ENCODE measurements around the gene SP140L. TPM values are rescaled to one million over a fixed set of nuclear protein-coding genes. Genes with fewer than 3 reads are reported as not detected.
"Not testable (repeated sequence)": the region's sequence is repeated elsewhere in the genome, so short reads cannot be mapped to it uniquely, and the experiment has no call there.

Gene SP140L
- 10 to 100 TPM in 2 of 4 donors, 1 to 10 TPM in 2; 8.9 to 13.5 (median 11.2) TPM for polyA plus RNA-seq (ENCODE audit: insufficient read length in 4 of 4)

DNA sequence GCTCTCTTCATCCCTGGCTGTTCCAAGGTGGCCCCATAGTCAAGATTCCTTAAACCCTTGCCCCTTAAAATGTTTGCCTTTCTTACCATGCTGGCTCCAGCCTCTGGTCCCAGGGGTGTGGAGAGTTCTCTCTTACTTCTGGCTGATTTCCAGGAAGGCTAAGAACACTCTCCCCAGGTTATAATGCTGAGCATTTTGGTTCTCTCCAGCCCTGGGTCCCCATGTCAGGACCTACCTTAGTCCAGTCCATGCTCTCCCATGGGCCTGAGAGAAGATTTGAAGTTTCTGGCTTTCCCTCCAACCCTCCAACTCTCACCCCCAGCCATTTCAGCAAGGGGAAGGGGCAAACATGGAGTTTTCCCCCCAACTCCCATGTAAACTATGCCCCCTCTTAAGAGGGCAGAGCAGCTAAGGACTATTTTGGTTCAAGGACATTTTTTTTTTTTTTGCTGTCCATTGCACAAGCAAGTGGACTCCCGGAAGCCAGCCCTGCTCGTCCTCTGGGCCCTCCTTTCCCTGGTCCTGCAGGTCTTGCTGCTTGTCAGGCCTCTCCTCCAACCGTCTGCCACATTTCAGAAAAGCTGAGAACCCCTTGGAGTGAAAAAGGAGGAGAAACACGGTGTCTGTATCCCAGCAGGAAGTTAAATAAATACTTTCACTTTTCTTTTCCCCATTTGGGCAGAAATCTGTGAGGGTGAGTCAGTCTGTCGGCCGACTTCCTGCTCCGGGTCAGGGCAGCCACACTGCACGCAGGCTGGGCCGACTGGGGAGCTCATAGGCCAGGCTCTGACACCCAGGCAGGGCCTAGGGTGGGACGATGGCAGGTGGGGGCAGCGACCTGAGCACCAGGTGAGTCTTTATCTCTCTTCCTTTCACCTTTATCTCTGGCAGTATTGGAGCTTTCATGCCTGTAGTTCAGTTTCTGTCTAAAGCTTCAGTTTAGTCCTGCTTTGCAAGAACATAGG lies at the start of gene SP140L:
SP140L (plus strand) TSS at position 741 of the 965 bp plus-strand sequence; CDS start at position 818, 77 bp downstream.
- peak in 1 of 4 donors; percentile 26 for DNase-seq (ENCODE audit: low read depth in 4 of 4, low spot score in 2 of 4)

DNA sequence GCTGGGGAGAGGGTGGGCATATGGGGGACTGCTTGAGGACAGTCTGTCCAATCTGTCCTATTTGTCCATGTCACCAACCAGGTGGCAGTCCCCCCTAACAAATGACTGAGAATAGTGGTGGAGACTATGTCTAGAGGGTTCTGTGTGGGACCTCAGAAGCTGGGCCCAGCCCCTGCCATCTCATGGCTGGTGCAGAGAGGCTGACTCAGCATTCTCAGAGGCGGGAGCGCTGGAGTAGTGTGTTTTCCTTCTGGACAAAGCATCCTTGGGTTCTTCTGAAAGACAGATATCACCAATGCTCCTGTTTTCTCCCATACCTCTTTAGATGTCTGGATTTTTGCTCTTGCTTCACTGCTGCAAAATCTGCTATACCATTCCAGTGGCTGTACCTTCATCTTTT lies 44.1 kb upstream of the SP140L start:
- no peak for DNase-seq (ENCODE audit: low read depth in 4 of 4, low spot score in 2 of 4)

DNA sequence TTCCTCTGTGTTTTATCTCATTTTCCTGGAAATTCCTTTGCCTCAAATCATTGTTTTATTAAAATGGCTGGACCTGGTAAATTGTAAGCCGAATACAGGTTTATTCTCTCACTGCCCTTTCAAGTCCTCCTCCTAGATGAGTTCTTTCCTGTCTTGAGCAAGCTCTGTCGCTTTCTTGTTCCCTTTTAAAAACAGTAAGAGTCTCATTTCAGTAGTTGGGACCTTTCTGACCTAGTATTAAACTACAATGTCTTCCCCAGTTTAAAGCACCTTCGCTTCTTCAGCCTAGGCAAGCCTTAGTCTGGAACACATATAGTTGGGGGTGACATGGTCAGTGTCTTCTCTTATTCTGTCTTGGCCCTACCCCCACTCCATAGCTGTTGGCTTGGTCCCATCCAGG lies 40.9 kb upstream of the SP140L start:
- no peak for DNase-seq (ENCODE audit: low read depth in 4 of 4, low spot score in 2 of 4)

DNA sequence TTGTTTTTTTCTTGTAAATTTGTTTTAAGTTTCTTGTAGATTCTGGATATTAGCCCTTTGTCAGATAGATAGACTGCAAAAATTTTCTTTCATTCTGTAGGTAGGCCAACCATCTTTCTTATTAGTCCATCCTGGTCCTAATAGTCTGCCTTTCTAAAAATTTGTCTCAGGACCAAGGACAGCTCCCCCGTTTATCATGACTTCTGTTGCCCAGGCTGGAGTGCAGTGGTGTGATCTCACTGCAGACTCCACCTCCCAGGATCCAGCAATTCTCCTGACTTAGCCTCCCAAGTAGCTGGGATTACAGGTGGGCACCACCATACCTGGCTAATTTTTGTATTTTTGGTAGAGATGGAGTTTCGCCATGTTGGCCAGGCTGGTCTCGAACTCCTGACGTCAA lies 37.7 kb upstream of the SP140L start:
- peak in 1 of 4 donors; percentile 2 for DNase-seq (ENCODE audit: low read depth in 4 of 4, low spot score in 2 of 4)

DNA sequence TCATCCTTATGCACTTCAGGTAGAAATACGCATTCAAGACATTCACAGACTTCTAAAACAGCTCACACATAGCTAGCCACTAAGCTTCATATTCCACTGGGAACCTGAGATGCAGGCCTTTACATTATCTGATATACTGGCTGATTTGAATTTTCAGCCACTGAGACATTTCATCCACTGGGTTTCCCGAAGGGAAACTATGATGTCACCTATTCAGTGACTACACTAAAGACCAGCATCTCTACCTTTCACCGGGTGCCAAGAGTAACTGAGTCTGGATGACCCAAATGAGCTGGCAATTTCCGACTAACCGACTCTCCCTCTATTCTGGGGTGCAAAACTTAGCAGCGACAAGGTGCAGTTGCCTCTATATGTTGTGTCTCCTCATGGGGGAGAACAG lies 31.8 kb upstream of the SP140L start:
- DNase-seq (ENCODE audit: low read depth in 4 of 4, low spot score in 2 of 4), result no peak

DNA sequence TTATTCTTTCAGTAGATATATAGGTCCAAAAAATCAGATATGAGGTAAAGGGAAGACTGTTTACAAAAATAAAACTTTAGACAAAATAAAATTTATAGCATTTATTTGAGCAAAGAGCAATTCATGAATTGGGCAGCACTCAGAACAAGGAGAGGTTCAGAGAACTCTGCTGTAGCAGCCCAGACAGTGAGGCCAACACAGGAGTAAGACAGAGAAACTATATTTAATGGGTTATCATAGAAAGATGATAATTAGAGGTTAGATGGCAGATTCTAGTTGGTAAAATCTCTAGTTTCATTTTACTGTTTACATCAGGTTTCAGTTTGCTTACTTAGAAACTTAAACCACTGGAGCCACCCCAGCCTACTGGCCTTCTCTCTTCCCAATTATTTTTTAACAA lies 30.1 kb upstream of the SP140L start:
- no peak for DNase-seq (ENCODE audit: low read depth in 4 of 4, low spot score in 2 of 4)

DNA sequence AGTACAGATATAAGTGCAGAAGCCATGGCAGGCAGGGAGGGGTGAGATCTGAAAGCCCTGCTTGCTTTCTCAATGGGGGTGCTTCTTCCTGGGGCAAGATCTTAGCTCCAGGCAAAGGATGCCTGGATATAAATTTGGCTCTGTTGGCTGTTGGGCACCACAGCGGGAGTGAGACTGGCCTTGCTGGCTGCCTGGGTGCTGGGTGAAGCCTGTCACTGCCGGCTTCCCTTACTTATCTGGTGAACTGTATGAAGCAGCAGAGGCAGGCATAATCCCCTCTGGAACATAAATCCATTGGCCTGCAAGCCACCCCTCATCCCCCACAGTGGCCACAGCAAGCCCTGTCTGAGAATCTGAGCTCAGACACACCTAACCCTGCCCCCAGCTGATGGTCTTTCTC lies 27.4 kb upstream of the SP140L start:
- DNase-seq (ENCODE audit: low read depth in 4 of 4, low spot score in 2 of 4), result no peak

DNA sequence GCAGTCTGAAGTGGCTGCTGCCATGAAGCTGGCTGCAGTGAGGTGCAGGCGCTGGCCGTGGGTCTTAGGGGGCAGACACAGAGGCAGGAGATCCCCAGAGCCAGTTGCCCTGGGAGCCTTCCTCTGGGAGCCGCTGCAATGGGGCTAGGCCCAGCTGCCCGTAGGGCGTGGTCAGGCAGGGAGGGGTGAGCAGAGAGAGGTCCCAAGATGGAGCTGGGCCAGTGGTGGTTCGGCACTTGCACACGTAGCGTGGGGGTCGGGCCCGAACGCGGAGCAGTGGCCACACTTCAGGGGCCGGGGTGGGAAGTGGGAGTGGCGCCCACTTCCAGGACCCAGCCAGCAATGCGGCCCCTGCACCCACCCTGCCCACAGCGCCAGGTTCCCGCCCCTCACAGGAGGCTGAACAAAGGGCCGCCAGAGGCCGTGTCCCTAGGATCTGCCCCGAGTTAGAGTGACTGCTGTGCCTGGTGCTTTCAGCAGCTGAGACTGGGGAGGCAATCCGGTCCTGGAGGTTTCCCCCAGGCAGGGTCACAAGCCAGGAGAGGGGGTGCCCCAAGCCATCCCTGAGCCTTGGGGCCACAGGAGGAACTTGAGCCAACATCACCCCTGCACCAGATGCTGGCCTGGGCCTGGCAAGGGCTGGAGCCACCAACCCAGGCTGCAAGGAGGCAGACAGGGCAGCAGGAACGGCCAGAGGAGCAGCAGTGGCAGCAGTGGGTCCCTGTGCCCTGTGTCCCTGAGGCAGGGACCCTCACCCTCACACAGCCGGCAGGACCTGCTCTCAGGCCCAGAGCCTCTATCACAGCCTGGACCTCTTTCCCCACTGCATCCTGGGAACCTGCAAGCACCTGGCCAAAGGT lies 21.3 kb upstream of the SP140L start:
- DNase-seq (ENCODE audit: low read depth in 4 of 4, low spot score in 2 of 4), result no peak

DNA sequence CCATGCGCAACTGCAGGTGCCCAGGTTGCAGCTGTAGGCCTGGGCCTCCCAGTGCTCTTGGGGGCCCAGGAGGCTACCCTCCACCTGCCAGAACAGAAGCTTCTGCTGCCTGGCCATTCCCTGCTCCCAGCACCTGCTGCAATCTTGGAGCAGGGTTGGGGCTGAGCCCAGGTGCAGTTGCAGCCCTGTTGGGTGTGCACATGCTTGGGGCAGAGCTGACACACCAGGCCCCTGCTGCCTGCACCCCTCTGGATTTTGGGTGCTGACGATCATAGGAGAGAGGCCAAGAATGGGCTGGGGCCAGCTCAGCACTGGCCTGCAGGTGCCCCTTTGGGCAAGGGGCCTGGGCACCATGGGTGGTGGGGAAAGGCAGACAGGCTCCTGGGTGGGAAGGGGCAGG lies 20.5 kb upstream of the SP140L start:
- no peak for DNase-seq (ENCODE audit: low read depth in 4 of 4, low spot score in 2 of 4)

DNA sequence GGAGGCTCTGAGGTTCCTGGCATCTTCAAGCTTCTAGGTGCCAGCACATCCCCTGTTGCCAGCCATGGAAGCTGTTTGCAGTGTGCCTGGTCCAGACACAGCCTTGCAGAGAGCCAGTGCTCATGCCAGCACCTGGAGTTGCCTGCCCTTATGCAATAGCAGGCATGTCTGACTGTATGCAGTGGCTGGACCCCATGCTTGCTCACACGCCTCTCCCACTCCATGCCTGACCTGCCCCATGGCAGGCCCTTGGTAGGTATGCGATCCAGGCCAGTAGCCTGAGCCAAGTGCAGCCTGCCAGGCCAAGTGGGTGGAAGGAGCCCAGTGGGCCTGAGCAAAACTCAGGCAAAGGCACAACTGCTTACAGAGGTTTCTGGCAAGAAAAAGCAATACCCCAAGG lies 19.5 kb upstream of the SP140L start:
- no peak for DNase-seq (ENCODE audit: low read depth in 4 of 4, low spot score in 2 of 4)

DNA sequence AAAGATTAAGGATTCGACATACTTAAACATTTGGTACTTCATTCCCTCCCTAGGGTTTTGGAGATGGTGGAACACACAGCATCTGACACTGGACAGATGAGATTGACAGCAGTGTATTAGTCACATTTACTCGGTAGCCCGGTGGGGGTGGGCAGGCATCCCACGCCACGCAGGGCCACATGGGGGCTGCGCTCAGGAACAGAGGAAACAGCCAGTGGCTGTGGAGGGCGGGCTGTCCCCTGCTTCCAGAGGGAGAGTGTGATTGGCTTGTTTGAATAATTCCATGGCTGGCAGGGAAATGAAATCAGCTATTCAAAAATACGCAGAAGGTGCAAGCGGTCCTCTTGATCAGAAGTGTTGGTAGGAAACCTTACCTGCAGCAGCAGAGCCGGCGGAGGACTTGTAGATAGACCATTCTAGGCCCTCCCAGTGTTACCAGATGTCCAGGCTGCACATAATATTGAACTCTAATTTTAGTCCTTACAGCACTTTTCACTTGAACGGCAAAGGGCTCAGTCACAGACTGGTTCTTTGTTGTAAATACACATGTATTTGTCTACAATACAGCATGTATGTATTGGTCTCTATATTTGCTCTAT lies 18.5 kb upstream of the SP140L start:
- no peak for DNase-seq (ENCODE audit: low read depth in 4 of 4, low spot score in 2 of 4)

DNA sequence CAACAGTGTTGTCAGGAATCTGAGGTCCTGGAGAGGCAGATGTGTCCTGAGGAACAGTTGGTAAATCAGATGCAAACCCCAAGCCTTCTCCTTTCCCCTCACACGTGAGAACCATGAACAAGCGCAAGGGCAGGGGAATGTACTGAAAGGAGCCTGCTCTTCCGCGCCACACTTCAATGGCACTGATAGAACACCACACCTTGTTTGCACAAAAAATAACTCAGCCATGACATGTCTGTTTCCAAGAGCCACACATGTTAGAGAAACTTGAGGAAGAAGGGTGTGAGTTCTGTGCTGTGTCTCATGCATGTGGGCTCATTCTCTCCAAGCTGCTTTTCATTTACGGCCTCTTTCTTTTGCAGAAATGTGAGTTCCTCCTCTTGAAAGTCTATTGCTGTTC lies 16.2 kb upstream of the SP140L start:
- not testable (repeated sequence) for DNase-seq (ENCODE audit: low read depth in 4 of 4, low spot score in 2 of 4)

DNA sequence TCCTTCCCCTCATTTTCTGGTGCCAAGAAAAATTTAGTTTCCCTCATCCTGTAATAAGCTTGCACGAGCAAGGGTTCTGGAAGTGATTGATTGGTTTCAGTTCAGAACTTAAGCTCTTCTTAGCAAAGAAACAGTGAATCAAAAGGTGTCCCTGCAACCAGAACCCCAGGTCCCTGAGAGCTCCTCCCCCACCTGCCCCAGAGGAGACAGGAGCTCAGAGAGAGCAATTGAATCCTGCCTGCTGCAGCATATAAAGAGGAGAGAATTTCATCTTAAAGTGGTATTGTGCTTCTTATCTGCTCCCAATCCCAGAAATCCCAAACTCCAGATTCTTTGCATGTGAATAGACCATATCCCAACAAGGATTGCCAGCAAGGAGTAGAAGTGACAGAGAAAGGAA lies 15.4 kb upstream of the SP140L start:
- DNase-seq (ENCODE audit: low read depth in 4 of 4, low spot score in 2 of 4), result not testable (repeated sequence)

DNA sequence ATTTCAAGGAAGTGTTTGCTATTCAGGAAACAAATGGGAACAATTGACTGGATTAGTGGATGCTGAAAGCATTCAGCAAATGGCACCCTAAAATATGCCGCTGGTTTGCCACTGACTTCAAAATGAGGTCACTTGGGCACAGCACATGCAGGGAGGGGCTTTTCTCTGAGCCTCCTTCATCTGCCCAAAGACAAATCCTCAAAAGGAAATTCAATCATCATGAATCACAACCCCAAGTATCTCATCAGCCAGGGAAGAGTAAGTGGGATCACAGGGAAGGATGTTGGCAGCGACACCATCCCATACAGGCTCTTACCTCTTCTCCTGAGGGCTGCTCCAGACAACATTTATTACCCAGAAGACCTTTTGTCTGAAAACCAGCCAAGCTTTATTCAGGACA lies 14.4 kb upstream of the SP140L start:
- no peak for DNase-seq (ENCODE audit: low read depth in 4 of 4, low spot score in 2 of 4)

DNA sequence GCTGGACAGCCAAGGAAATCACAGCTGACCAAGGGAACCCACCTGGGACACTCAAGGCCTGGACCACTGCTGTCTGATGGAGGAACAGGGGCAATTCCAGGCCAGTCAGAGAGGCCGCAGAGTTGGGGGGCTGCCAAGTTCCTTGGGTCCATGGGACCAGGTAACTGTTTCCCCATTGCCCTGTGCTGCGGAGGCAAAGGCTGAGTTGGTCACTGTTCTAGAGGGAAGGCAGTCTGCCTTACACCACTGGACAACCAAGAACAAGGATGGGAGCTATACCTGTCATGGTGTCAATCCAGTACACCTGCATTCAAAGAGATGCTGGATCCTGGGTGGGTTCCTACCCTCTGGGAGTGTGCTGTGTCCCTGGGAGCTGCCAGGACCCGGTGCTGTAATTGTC lies 9.6 kb upstream of the SP140L start:
- DNase-seq (ENCODE audit: low read depth in 4 of 4, low spot score in 2 of 4), result no peak

DNA sequence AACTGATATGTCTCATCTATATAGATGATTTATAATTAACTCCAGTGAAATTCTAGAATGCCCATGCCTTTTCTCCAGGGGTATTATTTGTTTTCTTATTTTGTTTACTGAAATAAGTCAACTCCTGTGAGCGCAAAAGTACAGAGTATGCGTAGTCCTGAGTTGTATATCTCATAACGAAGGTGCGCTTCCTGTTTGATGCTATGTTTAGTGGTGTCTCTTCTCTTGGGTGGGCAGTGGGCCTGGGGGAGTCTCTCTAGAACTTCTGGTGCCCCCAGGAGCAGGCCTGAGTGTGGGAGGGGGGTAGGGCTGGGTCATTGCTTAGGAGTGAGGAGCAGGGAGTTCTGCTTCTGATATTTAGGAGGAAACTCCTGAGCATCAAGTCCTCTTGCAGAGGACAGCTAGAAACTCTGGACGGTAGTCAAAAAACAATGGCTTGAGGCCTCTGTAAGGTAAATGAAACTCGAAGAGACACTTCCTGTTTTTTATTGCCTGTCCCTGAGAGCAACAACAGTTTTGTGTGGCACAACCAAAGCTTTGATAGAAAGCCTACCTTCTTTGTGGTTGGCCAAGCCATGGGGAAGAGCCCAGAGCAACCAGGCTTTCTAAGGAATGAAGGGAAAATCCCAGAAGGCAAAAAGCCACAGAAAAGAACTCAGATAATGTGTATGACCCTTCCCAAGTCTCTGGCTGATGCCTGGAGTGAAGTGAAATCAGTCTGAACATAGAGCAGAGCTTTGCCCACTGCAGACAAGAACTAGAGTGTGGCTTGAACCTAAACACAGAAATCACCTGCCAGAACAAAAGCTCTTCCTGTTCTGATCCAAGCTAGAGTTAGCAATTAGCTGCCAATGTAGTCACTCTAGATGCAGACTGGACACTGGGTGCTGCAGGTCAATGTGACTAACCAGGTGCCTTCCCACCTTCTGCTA lies 8.5 kb upstream of the SP140L start:
- no peak for DNase-seq (ENCODE audit: low read depth in 4 of 4, low spot score in 2 of 4)

DNA sequence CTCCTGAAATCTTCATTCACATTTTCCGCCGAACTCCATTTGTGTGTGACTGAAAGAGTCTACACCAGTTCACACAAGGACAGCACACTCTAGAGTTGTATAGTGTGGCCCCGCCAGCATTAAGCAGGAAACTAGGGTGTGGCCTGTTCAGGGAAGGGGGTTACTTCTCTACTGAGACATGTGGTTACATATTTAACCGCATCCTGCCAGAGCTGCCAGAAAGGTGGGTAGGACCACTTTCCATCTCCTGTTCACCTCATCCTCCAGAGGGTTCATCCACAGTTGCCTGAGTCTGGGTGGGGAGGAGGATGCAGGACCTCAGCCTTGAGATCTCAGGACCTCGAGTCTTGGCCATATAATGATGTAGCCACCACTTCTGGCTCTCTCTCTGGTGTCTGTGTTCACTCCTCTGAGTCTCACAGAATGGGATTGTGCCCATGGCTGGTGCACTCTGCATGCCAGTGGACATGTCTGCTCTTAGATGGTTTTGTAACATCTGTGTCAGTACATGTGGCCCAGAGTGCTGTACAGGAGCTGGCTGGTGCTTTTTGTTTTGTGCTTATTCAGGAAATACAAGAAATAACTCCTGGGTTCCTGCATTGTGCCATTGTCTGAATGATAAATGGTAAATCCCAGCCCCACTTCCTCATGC lies 7.7 kb upstream of the SP140L start:
- DNase-seq (ENCODE audit: low read depth in 4 of 4, low spot score in 2 of 4), result no peak

DNA sequence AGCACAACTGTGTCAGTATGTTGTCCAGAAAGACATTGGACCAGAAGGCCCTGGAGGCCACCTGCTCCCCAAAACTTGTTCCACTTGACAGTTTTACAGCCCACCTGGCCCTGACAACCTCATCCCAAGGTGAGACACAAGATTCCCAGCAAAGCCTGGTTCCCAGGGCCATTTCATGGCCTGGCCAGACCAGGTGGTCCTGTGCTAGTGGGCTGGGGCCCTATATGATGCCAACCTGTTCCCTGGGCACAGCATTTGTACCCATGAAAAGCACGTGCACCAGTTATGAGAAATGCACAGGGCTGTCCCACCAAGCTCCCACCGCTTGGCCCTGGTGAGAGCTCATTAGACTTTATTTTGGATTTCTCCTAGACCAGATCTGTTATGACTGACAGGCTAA lies 6.0 kb upstream of the SP140L start:
- DNase-seq (ENCODE audit: low read depth in 4 of 4, low spot score in 2 of 4), result no peak

Measured in left renal cortex interstitium (tissue), 4 donors.